HG03095 (cell line): Measurements from ENCODE around the gene USP16.
"Not testable (repeated sequence)": the region's sequence is repeated elsewhere in the genome, so short reads cannot be mapped to it uniquely, and the experiment has no call there.

Source experiments
- ATAC-seq: cut with Tn5 transposase; IDR thresholded peaks from one replicate; pipeline ENCODE4 v1.9.1; 2021; ENCODE audit warnings: moderate library complexity; ENCODE audit not compliant: unreplicated experiment

USP16 gene

DNA sequence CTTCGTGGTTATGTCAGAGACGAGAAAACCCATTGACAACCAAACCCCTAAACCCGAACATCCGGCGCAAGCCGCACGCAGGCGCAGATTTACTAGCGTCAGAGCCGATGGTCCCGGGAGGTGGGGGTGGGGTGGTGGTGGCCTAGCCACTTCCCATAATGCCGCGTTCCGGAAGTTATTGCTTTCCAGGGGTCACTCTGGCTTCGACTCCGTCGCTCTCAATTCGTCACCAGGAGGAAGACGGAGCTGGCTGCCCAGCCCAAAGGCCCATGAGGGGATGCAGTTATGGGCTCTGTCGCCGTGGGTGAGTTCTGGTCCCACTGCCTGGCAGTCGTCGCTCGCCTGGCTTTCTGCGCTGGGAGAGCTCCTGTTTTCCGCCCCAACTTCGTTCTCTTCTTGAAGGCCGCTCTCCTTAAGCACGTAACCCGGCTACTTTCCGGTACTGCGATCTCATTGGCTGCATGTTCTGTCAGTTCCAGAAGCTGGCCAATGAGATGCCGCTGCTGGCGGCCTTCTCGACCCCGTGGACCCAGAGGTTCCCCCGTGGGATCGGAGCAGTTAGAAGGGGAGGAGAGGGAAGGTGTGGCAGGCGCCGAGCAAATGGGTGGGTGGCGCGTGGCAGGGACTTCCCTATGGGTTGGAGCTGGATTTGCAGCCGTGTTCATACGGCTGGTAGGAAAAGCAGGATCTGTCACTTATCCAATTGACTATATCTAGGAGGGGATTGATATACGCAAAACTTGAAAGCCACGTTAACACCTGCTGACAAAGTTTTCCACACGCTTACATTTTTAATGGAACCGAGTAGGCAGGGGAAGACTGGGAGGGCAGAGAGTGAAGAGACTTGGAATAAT, at the start of gene USP16:
Gene USP16, plus strand, starts transcription at position 195 of the 854 bp plus-strand sequence. CDS start 3,246 bp downstream, outside the sequence.
- ATAC-seq, result peak; percentile 97

DNA sequence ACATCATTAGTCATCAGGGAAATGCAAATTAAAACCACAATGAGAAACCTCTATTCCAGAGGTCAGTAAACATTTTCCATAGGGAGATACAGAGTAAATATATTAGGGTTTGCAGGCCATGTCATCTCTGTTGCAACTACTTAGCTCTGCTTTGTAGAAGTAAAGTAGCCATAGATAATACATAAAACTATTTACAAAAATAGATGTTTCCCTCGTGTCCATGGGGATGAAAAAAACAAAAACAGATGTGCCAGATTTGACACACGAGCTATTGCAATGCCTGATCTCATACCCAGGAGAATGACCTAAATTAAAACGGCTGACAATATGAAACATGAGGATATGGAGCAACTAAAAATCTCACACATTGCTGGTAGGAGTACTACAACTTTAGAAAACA, 49.1 kb upstream of the USP16 start:
- no peak for ATAC-seq

DNA sequence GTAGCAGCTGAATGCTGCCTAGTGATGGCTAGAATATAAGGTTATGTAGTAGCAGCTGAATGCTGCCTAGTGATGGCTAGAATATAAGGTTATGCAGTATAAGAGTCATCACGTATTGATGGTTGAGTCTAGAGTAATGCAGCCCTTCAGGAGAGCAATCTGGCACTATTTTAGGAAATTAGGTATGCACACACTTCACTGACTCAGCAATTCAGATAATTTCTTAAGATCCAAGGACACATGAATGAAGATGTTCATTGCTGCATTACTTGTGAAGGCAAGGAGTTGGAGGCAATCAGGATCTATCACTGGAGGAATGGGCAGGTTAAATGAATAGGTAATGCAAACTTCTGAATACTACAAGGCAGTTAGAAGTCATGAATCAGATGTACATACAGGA, 45.4 kb upstream of the USP16 start:
- no peak for ATAC-seq

DNA sequence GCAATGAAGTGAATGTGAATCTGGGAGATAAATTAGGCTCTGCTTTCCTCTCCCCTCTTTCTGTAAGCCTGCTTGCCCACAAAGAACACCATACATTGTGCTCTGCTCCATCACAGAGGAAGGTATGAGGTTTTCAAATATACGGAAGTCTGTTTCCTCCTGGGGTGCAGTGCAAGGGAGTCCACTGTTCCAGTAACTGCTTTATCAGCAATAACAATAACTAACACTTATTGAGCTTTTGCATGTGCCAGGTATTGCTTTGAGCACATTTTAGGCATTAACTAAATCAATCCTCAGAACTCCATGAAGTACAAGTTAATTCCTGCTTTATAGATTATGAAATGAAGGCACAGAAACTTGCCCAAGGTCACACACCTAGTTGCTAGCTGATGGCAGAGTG, 41.8 kb upstream of the USP16 start:
- no peak for ATAC-seq

DNA sequence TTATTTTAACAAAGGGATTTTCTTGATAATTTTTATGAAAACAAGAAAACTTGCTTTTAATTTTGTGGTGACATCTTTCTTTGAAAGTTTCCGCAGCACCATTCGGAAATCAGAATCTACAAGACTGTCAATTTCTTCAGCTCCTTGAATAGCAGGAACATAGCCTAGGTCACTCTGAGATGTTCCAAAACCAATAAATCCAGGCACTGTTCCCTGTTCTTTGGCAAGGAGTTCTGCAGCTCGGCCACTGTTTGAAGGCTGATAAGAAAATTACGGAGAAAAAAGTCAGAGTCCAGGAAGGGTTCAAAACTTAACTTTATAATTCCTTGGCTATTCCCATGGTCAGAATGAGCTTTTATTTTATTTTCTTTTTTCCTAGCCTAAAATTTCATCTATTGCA, 37.8 kb upstream of the USP16 start:
- no peak for ATAC-seq

DNA sequence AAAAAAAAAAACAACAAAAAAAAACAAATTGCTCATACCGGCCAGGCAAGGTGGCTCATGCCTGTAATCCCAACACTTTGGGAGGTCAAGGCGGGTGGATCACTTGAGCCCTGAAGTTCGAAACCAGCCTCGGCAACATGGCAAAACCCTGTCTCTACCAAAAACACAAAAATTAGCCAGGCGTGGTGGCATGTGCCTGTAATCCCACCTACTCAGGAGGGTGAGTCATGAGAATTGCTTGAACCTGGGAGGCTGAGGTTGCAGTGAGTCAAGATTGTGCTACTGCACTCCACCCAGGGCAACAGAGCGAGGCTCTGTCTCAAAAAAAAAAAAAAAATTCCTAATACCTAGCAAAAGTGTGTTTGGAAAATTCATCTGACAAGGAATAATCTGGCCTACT, 36.3 kb upstream of the USP16 start:
- not testable (repeated sequence) for ATAC-seq

DNA sequence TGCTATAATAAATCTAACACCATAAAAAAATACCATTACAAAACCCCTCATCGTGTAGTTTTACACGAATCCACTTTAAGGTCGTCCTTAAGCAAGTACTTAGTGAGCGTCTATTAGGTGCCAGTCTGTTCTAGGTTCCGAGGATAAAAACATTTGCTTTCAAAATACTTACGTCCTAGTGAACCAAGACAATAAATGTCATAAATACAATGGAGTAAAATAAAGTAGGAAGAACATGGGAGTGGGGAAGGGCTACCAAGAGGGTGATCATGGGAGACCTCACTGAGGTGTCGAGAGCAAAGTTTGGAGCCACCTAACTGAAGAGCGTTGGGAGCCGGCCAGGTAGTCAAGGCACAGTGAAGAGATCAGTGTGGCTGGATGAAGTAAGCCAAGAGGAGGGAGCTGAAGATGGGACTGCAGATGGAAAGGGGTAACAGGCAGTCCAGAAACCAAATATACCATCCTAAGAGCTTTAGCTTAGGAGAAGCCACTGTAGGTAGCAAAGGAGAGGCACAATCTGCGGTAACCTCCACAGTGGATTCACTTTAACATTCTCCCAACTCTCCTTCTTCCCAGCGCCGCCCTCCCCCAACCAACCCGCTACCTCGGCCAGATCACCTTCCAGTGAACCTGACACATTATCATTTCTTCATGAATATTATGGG, 32.5 kb upstream of the USP16 start:
- peak; percentile 3 for ATAC-seq

DNA sequence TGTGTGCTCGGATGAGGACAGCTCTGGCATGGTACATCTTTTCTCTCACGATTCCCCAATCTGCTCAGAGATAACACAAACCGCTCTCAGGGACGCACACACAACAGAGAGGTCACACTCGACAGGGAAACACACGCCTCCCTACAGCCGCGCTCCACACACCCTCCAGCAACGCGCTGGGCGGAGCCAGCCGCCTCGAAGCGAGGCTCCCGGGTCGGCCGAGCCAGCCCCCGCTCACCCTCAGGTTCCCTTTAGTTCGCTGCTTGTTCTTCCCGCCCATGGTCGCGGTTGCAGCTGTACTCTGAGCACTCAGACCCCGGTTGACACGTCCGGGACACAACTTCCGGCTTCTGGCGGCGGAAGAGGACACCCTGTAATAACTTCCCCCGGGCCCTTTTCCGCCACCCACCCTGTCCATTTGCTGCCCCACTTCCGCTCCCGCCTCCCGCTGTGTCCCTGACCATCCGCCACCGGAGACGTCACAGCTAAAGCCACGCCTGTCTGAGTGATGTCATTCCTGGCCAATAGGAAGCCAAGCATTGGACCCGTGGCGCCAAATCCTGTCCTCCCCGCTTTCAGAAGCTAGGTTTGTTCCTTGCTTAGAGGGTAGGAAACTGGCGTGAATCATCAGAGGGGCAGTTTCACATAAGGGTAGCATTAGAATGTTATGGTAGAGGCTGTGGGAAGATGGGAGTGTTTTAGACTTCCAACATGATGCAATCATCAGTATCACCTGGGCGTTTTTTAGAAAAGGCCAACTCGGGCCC, 31.8 kb upstream of the USP16 start, which contains the start of gene LTN1:
Gene LTN1, minus strand, starts transcription at position 352 of the 767 bp plus-strand sequence. Its CDS starts 72 bp downstream, at position 280.
- ATAC-seq, result peak; percentile 97

DNA sequence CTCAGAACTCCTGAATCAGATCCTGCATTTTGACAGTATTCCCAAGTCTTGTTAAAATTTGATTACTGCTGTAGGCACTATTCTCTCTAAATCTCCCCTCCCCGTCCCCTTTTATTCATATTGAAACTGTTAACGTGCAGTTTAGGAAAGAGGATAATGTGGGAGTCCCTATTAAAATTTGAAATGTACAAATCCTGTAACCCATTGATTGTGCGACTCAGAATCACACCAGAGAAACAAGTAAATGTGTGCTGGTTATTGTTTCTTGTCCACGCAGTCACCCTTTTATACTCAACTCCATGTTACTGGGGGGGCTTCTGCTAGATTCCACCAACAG, 31.2 kb upstream of the USP16 start:
- ATAC-seq, result no peak

DNA sequence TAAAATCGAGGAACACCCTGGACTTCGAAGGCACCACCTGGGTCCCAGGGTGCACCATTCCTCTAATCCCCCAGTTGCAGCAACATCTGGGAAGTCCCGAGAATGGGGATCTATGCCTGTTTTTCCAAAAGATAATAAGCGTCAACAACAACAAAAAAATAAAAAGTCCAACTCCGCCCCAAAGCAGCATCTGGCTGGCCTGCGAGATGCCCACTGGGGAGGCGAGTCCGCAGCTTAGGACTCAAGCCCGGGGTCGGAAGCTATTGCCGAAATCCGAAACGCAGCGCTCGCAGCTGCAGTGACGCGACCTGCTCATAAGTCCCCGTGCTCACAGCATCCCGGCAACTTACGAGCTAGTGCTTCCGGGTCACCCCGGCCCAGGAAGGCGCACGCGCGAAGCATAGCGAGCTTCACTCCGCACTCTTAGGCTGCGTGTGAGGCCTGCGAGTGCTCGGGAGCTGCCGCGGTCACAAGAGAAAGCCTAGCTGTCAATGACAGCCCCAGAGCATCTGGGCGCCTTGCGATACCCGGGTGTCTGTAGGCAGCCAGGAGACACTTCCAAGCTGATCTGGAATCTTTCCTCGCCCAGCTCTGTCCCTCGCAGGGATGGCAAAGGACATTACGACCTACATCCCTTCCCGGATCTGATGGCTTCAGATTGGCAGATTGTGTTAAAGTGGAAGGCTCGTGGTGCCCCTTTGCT, 21.9 kb upstream of the USP16 start:
- peak; percentile 92 for ATAC-seq

DNA sequence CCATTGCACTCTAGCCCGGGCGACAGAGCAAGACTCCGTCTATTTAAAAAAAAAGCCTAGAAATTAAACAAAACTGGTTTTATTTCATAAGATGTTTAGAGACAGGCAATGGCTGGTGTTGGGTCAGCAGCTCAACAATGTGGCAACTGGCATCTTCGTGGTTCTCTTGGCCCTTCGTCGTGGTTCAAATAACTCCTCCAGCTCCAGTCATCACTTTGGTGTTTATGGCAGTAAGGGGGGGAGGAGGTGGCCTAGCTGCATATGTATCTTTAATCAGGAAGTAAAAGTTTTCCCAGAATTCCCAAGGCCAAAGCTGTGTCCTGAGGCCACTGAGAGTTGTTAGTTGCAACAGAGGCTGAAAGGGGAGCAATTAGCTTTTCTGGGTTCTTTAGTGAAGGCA, 18.8 kb upstream of the USP16 start:
- no peak for ATAC-seq

DNA sequence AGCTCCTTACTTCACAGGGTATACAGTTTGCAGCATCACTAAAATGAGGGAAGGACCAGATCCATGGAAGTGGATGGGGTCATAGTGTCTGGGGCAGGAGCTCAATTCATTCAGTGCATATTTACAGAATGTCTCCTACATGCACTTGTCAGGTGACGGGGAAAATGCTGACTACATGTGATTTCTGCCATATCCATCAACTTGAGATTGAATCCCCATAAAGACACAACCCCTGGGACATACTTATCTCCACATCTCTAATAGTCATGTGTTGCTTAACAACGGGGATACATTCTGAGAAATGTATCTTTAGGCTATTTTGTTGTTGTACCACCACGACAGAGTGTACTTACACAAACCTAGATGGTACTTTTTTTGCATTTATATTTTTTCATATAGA, 17.3 kb upstream of the USP16 start:
- no peak for ATAC-seq

DNA sequence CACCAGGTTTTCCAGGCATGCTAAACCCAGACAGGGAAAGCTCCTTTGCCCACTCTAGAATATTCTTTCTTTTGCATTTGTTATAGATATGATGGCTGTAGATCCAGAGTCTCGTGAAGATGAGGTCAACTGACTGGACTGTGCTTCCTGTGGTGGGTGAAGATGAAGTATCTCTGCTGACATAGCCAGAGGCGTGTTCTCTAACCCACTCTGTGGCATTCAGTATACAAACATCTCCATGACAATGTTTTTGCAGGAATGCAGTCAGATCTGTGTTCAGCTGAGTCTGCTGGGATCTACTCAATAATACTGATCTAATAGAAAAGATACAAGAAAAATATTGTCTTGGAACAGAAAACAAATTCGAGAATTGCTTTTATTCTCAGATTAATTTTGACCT, 16.7 kb upstream of the USP16 start:
- no peak for ATAC-seq

DNA sequence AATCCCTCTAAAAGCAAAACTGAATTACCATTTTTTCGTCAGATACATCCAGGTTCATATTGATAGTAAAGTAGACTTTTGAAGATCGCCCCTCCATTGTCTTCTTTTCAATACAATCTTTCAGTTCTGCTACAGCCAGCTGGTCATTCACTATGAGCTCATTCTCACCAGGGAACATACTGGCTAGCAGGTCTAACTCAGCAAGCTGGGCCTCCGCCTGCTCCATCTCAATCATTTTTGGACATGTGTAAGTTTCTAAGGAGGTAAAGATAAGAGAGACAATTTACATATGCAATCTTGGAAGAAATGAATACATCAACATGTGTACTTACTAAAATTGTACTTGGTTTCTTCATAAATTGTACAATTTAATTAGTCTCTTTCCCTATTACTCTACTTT, 16.1 kb upstream of the USP16 start:
- no peak for ATAC-seq

DNA sequence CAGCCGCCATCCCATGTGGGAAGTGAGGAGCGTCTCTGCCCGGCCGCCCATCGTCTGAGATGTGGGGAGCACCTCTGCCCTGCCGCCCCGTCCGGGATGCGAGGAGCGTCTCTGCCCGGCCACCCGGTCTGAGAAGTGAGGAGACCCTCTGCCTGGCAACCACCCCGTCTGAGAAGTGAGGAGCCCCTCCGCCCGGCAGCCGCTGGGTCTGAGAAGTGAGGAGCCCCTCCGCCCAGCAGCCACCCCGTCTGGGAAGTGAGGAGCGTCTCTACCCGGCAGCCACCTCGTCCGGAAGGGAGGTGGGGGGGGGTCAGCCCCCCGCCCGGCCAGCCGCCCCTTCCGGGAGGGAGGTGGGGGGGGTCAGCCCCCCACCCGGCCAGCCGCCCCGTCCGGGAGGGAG, 13.2 kb upstream of the USP16 start:
- not testable (repeated sequence) for ATAC-seq

DNA sequence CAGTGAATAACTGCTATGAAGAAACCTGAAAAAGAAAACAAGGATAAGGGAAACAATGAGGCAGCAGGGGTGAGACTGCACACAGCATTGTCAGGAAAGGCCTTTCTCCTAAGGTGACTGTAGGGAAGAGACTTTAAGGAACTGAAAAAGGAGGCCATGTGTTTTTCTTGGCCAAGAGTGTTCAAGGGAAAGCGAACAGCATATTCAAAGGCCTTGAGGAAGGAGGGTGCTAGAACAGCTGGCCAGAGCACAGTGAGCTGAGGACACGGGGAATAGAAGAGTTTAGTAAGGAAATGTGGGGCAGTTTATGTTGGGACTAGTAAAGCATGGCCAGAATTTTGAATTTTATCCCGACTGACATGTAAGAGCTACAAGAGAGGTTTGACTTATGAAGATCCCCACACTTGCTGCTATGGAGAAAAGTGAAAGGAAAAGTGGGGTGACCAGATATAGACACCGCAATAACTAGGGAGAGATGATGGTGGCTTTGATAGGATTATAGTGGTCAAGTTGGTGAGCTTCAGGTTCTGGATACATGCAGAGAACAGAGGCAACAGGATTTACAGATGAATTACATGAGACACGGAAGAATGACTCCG, 6.7 kb upstream of the USP16 start:
- ATAC-seq, result no peak

DNA sequence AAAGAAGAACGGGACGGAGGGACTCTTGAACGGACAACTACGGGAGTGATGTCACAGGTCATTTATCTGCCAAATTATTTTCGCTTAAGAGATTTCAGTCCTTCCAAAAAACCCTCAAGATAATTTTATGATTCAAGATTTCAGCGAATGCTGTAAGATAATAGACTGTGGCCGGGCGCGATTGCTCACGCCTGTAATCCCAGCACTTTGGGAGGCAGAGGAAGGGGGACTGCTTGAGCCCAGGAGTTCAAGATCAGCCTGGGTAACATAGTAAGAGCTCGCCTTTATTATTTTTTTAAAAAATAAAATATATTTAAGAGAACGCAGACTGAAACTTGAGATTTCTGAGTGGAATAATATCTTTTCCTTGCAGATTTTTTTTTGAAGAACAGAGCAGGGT, 5.9 kb upstream of the USP16 start:
- ATAC-seq, result peak; percentile 20

DNA sequence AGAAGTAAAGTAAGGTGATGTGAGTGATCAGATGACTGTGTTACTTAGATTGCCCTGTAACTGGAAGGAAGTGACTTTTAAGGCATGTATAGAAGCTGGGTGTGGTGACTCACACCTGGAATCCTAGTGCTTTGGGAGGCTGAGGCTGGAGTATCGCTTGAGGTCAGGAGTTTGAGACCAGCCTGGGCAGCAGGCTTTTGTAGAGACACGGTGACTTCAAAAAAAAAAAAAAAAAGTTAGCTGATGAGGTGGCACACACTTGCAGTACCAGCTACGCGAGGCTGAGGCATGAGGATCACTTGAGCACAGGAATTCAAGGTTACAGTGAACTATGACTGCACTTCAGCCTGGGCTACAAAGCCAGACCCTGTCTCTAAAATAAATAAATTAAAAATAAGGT, 2.3 kb upstream of the USP16 start:
- no peak for ATAC-seq

DNA sequence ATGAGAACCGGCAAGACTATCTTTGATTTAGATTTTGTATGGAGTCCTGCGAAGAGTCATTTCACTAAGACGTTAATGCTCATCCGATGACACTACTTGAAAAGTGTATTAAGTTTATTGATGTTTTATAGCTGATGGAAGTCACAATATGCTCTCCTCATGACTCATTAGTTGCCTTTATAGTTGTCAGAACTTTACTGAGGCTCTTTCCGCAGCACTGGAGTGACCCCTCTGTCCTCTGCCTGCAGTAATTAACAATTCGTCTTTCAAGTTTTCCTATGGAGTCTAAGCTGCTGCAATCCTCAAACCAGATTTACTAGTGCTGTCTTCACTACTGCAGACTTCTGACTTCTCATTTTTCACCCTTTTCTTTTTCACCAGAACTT, 853 bp downstream of the USP16 start:
- no peak for ATAC-seq

DNA sequence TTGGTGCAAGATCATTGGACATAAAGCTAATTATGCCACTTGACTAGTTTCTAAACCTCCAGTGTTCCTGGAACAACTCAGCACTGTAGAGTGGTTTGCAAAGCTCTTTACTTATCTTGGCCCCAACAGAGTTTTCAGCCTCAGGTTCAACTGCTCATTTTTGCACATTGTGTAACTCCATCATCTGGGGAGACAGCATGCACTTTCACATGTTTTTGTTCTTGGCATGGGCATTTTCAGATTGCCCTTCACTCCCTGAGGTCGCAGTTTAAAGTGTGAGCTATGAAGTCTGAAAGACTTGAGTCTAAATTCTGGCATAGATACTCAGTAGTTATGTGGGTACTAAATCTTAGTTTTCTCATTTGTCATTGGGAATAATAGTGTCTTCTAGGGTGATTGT, 5.1 kb downstream of the USP16 start:
- ATAC-seq, result no peak

DNA sequence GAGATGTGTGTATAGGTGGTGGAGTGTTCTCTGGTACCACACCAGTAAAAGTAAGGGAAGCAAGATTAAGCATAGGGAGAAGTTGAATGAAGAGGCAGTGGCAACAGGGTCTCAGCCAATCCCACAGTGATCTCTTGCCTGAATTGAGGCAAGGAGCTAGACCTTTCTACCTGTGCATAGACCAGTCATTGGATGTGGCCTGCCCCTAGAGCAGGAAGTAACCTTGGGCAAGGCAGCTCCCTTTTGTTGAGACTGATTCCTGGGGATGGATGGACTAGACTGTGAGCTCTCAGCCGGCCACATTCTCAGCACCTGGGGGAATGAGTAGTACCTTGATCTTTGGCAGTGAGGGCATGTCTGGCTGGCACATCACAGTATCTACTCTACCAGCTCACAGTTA, 6.4 kb downstream of the USP16 start:
- no peak for ATAC-seq
